ENCODE results near the gene MYL3.
"Not testable (repeated sequence)": the region's sequence is repeated elsewhere in the genome, so short reads cannot be mapped to it uniquely, and the experiment has no call there.

Gene MYL3

GRCh38 chr3:46863261-46863782, at the start of gene MYL3:
Gene MYL3, minus strand, starts transcription at chr3:46863444. Its CDS starts 54 bp downstream, at chr3:46863390.
- DNase-seq (ENCODE audit: low read depth in 2 of 2), result no peak

GRCh38 chr3:46912986-46913385, 49.7 kb upstream of the MYL3 start:
- DNase-seq (ENCODE audit: low read depth in 2 of 2), result no peak

DNA sequence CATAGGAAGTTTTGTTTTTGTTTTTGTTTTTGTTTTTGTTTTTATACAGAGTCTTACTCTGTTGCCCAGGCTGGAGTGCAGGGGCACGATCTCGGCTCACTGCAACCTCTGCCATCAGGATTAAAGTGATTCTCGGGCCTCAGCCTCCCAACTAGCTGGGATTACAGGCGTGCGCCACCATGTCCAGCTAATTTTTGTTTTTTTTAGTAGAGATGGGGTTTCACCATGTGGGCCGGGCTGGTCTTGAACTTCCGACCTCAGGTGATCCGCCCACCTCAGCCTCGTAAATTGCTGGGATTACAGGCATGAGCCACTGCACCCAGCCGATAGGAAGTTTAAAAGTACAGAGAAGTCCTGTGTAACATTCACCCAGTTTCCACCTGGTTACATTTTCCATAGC, 47.7 kb upstream of the MYL3 start:
- not testable (repeated sequence) for DNase-seq (ENCODE audit: low read depth in 2 of 2)

GRCh38 chr3:46910166-46910760, 47.0 kb upstream of the MYL3 start:
- DNase-seq (ENCODE audit: low read depth in 2 of 2), result no peak

GRCh38 chr3:46909535-46910161, 46.4 kb upstream of the MYL3 start:
- DNase-seq (ENCODE audit: low read depth in 2 of 2), result peak; percentile 75 to 77

GRCh38 chr3:46908986-46909534, 45.8 kb upstream of the MYL3 start:
- no peak for DNase-seq (ENCODE audit: low read depth in 2 of 2)

GRCh38 chr3:46908294-46908985, 45.2 kb upstream of the MYL3 start:
- no peak for DNase-seq (ENCODE audit: low read depth in 2 of 2)

DNA sequence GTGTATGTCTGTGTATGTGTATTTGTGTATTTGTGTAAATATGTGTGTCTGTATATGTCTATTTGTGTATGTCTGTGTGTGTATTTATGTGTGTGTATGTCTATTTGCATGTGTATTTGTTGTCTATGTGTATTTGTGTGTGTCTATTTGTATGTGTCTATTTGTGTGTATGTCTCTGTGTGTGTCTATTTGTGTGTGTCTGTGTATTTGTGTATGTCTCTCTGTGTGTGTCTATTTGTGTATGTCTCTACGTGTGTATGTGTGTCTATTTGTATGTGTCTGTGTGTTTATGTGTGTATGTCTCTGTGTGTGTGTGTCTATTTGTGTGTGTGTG, 44.7 kb upstream of the MYL3 start:
- no peak for DNase-seq (ENCODE audit: low read depth in 2 of 2)

- DNase-seq (ENCODE audit: low read depth in 2 of 2), result no peak
Observed at GRCh38 chr3:46907271-46907670, 44.0 kb upstream of the MYL3 start.

DNA sequence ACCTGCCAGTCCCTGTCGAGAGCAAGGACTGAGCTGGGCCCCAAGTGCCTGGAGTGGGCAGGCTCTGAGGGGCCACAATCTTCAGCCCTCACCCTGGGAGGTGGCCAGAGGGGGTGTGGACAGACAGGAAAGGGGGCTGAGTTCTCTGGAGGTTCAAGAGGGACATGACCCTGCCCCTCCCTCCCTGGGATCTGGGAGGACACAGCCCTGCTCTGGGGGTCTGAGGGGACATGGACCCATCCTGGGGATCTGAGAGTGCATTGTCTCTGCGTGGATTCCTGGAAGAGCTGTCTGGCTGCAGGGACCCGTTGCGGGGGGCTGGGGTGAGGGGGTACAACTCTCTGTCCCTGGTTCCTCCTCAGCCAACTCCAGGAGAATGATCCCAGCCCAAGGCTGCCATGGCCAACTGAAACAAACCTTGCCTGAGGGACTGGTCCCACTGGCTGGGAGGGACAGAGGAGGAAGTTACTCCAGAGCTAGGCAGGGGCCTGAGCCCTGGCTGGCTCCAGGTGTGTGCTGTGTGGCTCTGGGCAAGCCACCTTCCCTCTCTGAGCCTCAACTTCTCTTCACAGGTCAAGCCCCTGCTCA, 43.3 kb upstream of the MYL3 start:
- DNase-seq (ENCODE audit: low read depth in 2 of 2), result no peak

DNA sequence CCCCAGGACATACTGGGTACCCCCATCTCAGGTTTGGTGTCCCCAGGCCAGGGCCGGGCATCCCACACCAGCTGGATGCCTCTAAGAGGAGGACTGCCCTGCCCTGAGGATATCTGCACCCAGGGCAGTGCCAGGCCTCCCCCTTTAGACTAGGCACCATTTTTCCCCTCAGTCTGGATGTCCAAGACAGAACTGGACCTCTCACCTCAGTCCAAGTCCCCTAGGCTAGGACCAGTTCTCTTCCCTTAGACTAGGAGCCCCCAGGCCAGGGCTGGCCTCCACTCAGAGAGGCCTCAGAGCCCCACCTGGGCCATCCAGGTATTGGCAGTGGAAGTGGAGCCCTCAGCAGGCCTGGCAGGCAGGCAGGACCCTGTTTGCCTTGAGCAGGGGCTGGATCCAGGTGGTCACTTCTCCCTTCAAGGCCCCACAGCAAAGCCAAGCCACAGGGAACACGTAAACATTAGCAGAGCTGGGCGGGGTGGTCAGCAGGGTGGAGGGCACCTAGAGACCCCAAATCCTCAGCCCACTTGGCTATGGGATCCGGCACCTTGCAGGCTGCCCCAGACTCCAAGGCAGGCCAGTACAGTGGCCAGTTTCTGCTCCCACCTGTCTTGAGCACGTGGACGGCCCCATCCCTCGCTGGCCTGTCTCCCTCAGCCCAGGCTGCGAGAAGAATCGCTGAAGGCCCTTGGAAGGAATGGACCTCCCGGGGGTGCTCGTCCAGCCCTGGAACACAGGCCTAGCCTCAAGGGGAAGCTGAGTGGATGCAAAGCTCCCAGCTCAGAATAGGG, 42.6 kb upstream of the MYL3 start:
- DNase-seq (ENCODE audit: low read depth in 2 of 2), result no peak

- no peak for DNase-seq (ENCODE audit: low read depth in 2 of 2)
Observed at GRCh38 chr3:46905213-46905560, 41.9 kb upstream of the MYL3 start.

- no peak for DNase-seq (ENCODE audit: low read depth in 2 of 2)
Observed at GRCh38 chr3:46904303-46905212, 41.3 kb upstream of the MYL3 start.

GRCh38 chr3:46903341-46904302, 40.4 kb upstream of the MYL3 start:
- DNase-seq (ENCODE audit: low read depth in 2 of 2), result no peak

- DNase-seq (ENCODE audit: low read depth in 2 of 2), result no peak
Observed at GRCh38 chr3:46902188-46902631, 39.0 kb upstream of the MYL3 start.

GRCh38 chr3:46901591-46902187, 38.4 kb upstream of the MYL3 start:
- no peak for DNase-seq (ENCODE audit: low read depth in 2 of 2)

GRCh38 chr3:46901061-46901460, 37.8 kb upstream of the MYL3 start:
- DNase-seq (ENCODE audit: low read depth in 2 of 2), result no peak

GRCh38 chr3:46900356-46900755, 37.1 kb upstream of the MYL3 start:
- DNase-seq (ENCODE audit: low read depth in 2 of 2), result no peak

GRCh38 chr3:46900007-46900292, 36.7 kb upstream of the MYL3 start:
- no peak for DNase-seq (ENCODE audit: low read depth in 2 of 2)

Measured in stimulated activated CD8-positive, alpha-beta memory T cell treated with anti-CD3 and anti-CD28 coated beads, Interleukin-2, amount 100 ng/mL, for 48 hours (primary cell).